NCI-H1092 treated with DMSO at 0.1 percent for 48 hours (cell line): Measurements from ENCODE around the gene ULK4.
"Not testable (repeated sequence)": the region's sequence is repeated elsewhere in the genome, so short reads cannot be mapped to it uniquely, and the experiment has no call there.

Source experiments
- DNase-seq: peaks from one replicate; lab custom pipeline; 2025; lab: John Stamatoyannopoulos, UW

The ULK4 gene

DNA sequence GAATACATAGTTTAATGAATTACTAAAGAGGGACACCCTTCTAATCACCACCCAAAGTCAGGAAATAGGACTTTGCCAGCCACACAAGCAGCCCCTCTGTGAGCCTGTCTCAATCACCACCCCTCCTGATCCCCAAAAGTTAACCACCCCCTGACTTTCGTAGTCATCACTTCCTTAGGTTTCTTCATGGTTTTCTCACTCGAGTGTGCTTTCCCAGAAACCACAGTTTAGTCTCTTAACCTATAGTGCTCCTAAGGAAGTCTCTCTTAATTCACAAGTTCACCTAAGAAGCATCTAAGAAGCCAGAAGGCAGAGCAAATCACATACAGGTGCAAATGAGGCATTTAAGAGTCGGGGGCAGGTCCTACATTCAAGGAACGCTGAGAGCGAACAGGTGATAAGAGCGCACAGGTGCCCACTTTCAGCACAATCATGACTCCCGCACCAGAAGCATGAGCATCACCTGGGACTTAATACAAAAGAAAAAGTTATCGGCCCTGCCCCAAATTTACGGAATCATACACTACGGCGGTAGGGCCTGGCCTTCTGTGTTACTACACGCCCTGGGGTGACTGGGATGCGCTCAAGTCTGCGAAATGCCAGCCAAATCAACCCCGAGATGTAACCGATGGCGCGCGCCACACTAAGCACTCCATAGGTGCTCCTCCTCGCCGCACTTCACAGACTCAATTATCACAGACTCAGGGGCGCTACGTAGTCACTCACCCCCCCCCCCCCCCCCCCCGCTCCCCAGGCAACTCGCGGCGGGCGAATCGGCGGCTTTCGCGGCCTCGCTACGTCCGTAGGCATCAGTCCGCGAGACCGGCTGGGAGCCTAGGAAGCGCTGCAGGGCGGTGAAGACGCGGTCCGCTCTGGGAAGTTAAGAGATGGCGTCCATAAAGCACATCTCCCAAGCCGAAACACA is 815 bp downstream of the ULK4 start:
- peak; percentile 42 for DNase-seq

DNA sequence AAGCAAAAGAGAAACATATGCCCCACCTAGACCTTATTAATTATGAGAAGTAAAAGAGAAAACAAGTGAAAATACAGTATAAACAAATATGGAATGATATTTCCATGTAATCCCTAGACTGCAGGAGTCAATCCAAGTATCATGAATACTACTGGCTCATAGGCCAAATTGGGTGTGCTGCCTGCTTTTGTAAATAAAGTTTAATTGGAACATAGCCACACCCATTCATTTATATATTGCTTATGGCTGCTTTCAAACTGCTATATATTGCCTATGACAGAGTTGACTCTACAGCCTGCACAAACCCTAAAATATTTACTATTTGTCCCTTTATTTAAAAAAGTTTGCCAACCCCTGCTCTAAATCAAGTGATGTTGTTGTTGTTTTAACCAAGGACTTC is 5.3 kb downstream of the ULK4 start:
- DNase-seq: no peak

DNA sequence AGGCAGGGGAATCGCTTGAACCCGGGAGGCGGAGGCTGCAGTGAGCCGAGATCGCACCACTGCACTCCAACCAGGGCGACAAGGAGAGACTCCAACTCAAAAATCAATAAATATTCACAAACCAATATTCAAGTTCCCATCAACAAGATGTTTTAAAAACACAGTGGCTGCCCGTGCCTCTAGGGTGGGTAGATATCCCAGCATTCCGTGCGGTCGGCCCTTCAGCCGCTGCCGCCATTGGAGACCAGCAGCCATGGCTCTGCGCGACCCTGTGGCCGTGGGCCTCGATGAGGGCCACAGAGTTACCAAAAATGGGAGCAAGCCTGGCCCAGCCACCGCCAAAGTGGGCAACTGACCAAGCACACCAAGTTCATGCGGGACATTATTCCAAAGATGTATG is 6.7 kb downstream of the ULK4 start:
- DNase-seq: no peak

DNA sequence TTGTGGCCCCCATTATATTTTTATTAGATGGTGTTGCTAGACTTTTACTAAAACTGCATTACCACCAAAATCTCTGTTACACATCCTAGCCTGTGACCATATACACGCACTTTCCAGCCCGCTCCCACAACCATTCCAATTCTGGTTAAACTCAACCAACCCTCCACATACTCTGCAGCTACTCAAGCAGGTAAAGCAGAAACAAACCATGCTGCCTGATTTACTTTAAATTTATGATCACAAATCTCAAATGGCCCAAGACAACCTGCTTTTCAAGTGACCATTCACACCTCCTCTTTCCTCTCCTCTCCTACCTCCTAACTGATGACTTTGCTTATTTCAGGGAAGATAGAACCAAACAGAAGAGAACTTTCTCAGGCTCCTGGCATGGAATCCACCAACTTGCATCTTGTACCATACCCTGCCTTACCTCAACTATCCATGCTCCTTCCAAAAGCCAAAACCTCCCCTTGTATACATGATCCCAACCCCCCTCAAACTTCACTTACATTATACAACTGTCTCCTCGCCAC is 18.5 kb downstream of the ULK4 start:
- DNase-seq: no peak

DNA sequence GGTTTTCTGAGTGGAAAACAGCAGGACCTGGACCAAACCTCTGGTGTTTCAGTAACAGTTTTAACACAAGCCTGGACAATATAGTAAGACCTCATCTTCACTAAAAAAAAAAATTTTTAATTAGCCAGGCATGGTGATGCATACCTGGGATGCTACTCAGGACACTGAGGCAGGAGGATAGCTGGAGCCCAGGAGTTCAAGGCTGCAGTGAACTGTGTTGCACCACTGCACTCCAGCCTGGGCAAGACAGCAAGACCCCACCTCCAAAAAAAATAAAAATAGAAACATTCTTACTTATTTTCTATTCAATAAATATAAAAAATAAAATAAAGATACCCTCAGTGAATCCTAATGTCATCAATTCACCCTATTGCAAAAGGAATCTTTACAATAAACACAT is 21.5 kb downstream of the ULK4 start:
- no peak for DNase-seq

DNA sequence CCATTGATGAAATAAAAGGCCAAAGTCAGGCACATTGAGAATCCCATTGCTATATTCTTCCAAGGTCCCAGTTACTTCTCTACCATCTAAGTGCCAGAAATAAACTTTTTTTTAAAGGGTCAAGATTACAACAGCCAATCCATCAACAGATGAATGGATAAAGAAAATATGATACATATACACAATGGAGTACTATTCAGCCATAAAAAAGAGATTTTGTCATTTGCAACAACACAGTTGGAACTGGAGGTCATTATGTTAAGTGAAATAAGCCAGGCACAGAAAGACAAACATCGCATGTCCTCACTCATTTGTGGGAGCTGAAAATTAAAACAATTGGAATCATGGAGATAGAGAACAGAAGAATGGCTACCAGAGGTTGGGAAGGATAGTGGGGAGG is 25.5 kb downstream of the ULK4 start:
- DNase-seq: no peak

DNA sequence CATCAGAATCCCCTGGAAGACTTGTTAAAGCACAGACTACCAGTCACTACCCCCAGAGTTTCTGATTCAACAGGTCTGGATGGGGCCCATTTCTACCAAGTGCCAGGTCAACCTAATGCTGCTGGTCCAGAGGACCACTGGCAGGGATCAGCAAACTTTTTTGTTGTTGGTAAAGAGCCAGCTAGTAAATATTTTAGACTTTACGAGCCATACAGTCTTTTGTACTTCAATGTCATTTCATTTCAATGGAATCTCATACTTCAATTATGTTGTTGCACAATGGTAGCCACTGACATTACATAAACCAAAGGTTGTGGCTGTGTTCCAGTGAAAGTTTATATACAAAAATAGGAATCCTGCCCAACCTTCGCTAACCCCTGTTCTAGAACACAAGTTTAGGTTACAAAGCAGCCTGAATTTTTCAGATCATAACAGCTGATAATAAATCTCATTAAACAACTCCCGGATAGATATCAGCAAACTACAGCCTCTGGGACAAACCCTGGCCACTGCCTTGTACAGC is 28.7 kb downstream of the ULK4 start:
- DNase-seq: no peak

DNA sequence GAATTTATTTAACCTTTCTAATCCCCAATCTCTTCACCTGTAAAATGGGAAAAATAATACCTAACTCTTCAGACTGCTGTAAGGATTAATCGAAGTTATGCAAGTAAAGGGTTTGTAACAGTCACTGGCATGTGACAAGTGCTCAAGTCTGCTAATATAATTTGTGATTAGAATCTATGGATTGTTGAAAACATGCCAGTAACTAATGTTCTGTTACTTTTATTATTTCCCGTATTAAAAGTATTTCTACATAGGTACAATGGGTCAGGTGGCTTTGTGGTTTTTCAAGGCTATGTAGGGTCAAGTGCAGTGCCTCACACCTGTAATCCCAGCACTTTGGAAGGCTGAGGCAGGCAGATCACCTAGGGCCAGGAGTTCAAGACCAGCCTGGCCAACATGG is 29.4 kb downstream of the ULK4 start:
- DNase-seq: no peak

DNA sequence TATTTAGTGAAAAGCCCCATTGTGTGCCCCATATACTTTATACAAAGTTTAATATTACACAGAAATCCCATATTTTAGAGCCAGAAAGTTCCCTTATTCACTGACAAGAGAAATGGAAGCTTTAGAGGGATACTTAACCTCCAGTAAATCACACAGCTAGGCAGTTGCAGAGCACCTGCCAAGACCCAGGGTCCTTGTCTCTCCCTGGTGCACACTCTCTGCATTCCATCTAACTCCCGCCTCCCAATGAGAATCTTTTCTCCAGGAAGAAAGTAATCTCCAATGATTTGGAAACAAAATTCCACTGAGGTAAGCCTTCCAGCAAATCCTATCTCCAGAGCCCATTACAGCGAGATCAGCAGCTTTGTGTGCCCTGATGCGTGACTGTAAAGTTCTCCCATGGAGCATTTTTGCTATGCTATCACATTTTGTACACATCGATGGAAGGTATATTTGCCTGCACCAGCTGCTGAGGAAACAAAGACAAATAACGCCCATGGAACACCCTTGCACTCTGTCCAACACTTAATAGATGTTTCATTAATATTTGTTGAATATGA is 41.4 kb downstream of the ULK4 start:
- DNase-seq: no peak

DNA sequence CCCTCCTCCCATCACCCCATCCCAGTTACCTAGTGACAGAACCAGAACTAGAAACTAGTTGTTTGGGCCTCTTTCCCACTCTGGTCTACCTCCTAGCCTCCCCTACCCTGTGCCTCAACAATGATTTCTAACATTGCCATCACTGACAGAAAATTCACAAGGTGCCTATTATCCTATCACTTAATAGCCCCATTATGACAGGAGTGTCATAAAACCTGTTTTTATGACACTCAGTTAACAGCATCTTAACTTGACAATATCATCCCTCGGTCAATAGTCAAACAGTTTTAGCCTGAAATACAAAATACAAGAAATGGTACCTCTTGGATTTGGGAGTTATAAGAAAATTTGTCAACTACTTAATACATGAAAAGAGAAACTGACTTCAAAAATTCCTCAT is 46.5 kb downstream of the ULK4 start:
- DNase-seq: no peak

DNA sequence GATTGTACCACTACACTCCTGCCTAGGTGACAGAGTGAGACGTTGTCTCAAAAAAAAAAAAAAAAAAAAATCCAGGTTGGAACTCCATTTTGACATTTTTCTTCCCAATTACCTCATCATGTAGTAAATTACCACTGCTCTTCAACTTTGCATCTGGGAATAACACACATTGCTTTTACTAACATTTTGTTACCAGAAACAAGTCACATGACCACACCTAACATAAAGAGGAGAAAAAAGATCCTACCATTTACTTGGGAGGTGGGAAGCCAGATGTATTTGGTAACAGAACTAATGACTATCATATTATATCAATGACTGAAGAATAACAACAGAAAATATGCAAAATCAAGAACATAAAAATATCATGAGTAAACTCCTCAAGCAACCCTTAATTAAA is 49.6 kb downstream of the ULK4 start:
- no peak for DNase-seq

DNA sequence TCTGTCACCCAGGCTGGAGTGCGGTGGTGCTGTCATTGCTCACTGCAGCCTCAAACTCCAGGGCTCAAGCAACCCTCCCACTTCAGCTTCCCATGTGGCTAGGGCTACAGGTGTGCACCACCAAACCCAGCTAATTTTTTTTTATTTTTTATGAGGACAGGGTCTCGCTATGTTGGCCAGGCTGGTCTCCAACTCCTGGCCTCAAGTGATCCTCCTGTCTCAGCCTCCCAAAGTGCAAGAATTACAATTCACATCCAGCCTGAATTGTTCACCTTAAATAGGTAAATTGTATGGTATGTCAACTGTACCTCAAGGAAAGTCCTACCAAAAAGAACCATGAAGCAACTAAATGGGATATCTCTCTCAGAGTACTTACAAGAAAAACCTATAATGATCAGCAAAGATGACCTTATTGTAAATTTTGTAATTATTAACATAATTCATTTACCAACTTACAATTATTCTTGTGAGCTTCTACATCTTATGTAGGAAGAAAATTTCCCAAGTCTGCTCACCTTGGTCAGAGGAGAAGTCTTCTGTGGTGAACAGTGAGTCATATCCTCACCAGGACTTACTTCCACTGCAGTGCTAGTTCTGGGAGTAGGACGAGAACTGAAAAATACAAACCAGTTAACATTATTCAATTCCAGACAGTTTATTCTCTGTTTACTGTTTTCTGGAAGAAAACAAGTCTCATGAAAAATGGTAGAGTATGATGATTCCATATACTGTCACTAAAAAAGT is 54.4 kb downstream of the ULK4 start:
- DNase-seq: no peak

DNA sequence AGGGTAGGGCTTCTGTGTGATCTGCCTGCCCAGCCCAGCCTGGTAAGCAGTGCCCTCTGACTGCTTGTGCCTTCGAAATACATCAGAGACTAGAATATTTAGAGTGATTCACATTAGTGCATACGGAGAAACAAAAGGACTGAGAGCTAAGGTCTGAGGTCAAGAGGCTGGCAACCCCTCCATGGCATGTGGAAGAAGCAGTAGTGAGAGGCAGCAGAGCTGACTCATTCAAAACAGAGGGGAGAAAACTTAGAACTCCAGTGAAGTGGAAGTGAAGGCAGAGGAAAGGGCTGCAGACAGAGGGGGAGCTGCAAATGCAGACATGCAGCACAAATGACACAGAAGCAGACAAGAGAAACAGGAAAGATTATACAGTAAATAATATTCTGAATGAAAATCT is 61.6 kb downstream of the ULK4 start:
- DNase-seq: no peak

DNA sequence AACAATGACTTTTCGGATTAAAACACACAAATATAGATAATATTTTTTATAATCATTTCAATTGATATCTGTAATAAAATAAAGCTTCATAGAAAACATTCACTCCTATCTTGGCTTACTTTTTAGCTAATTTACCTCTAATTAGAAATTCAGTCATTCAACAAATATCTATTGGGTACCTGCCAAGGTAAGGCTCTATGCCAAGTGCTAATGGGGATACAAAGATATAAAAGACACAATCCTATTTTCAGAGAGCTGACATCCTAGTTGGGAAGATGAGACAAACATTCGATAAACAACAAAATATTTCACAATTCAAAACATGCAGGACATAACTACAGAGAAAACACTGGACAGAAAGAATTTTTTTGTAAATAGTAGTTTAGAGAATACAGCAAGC is 63.3 kb downstream of the ULK4 start:
- peak; percentile 47 for DNase-seq

DNA sequence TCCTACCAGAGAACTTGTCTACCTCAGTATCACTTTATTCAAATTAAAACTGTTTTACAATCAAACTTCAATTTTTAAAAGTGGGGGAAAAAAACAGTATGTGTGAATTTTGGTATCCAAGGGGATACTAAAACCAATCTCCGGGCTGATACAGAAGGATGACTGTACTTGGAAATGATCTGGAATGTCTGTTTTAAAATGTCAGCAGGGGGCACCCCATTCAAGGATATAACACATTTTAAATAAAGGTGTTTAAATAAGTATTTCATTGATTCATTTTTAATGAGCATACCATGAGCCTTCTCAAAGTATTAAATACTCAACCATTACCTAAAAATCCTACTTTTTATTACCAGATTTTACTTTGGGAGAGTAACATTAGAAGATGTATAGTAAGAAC is 67.9 kb downstream of the ULK4 start:
- DNase-seq: no peak

DNA sequence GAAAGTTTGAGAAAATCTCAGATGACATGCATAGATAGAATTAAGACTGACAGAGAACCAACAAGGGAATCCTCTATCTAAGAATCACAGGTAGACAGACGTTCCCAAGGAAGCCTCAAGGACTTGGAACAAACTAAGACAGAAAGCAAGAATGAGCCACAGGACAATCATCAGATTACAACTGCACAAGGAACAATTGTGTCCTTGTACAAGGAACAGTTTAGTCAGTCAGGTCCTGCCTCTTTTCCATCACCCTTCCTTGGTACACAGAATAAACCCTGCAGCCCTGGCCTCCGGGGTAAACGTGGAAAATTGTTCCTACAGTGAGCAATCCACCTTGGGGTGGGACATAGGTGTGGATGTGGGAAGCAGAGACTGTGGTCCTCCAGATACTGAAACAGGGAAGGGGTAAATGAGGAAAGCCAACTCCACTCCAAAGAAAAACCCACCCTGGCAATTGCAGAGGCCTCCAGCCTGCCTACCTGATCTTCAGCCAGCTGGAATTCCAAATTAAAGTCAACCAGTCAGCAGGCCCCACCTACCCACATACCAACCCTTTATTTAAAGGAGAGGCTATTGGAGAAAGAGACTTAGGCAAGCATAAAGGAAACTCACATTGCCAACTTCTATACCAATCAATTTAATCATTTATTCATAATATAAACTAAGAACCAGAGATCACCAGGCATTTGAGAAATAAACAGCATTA is 73.4 kb downstream of the ULK4 start:
- DNase-seq: no peak

DNA sequence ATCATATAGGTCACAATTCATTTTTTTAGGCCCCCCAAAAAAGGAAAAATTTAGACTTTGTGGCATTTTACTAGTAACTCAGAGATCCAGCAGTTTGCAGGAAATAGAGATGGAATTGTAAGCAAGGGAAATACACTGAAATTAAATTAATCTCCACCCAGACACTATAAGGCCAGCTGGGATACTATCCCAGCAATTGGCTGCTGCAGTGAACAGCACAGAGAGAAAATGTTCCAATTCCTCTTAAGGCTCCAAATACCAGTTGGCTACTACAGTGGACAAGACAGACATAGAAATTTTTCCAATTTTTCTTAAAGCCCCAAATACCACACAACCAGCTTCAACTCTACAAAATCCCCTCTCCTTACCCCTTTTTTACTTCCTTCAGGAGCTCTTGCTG is 78.9 kb downstream of the ULK4 start:
- no peak for DNase-seq

DNA sequence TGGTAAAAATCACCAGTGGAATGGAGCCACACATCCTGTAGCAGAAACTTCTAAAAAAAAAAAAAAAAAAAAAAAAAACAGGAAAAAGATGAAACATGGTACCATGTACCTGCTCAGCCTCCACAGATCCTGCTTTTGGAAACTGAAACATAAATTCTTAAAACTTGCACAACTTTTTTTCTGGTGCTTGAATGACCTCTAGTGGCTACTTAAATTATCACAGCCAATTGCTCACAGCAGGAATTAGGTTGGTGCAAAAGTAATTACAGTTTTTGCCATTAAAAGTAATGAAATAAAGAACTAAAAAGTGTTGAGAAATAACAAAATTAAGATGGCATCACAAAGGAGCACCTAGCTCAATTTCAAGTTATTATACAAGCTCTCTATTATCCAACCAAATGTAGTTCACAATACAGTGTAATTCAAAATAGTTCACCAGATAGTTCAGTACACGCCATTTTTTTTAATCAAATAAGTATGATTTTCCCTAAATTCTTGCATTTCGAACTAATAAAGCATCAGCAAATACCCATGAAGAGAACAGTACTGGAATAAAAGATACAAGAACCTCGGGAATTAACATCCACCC is 80.6 kb downstream of the ULK4 start:
- peak; percentile 23 for DNase-seq

DNA sequence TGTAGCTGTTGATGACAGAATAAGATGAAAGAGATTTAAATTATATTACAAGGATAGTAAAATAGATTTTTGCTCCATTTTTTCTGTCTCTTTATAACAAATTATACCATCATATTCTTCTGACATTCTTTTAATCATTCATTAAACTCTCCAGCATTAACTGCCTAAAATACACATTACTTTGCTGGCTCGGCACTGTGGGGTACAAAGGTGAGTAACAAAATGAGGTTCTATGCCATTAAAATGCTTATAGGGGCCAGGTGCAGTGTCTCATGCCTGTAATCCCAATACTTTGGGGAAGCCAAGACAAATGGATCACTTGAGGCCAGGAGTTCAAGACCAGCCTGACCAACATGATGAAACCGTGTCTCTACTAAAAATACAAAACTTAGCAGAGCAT is 81.5 kb downstream of the ULK4 start:
- DNase-seq: no peak

DNA sequence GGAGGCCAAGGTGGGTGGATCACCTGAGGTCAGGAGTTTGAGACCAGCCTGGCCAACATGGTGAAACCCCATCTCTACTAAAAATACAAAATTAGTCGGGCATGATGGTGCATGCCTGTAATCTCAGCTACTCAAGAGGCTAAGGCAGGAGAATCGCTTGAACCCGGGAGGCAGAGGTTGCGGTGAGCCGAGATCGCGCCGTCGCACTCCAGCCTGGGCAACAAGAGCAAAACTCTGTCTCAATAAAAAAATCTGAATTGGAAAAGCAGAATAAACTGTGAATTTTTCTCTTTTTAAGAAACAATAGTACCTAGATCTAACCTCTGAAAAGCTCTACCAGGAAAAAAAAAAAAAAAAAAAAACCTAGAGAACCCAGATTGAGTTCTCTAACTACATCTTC is 84.2 kb downstream of the ULK4 start:
- not testable (repeated sequence) for DNase-seq

DNA sequence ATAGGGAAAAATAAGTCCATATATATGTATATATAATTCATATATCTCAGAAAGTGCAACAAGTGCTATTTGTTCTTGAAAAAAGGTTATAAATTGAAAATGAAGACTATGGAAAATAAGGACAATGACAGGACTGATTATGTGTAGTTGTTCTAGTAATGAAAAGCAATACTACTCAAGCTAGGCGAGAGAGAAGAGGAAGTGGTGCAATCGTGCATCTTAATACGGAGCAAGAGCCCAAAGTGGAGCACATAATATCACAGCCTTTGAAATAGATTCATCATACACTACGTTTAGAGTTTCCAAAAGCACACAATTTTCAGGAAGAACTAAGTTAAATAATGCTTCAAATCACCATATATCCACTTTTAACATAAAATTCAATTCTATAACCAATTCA is 87.9 kb downstream of the ULK4 start:
- DNase-seq: no peak

DNA sequence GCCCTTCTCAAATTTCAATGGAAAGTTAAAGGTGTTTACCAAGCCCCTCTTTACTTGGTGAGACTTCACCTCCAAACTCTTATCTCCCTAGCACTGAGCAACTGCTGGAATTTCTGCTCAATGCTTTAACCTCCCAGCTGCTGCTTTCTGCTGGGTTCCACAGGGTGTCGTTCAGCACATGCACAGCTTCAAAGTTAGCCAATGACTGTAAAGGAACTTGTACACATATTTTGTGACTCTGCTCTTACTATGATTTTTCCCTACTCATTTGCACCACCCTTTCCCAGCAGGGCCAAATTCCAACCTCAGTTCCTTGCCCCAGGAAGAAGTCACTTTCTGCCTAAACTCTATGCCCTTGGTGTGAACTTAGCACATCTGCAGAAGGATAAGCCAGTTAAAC is 89.7 kb downstream of the ULK4 start:
- no peak for DNase-seq
